ENCODE results near the gene MFSD6.

MFSD6 gene

DNA sequence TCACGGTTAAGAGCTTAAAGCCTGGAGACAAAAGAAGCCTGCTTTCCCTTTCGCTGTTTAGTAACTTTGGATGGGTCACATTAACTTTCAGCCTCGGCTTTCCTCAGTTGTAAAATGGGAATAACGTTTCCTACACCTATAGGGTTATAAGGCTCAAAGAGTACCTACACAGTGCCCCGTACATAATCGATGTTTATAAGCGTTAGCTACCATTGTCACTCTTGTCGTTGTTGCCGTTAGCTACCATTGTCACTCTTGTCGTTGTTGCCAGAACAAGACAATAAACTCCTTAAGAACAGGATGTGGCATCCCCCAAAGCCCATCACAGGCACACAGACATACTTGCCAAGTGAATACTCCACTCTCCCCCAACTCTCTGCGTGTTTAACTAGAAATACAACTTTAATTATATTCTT lies 901 bp upstream of the MFSD6 start:
- no peak overlapping the region for H3K27ac ChIP-seq (ENCODE audit: extremely low read depth, low read depth, low read length)
- no peak for TF ChIP-seq WT1 (tag by site-specific recombination; IDR thresholded peaks at IDR 0.05)
- no peak for TF ChIP-seq ZNF404 (tag by site-specific recombination; IDR thresholded peaks at IDR 0.05)
- TF ChIP-seq KLF7 (tag by site-specific recombination; IDR thresholded peaks at IDR 0.05; ENCODE audit: borderline replicate concordance), result no peak
- TF ChIP-seq BCL11A (tag by site-specific recombination; IDR thresholded peaks at IDR 0.05; ENCODE audit: low read depth), result no peak
- TF ChIP-seq, protein P1, sequence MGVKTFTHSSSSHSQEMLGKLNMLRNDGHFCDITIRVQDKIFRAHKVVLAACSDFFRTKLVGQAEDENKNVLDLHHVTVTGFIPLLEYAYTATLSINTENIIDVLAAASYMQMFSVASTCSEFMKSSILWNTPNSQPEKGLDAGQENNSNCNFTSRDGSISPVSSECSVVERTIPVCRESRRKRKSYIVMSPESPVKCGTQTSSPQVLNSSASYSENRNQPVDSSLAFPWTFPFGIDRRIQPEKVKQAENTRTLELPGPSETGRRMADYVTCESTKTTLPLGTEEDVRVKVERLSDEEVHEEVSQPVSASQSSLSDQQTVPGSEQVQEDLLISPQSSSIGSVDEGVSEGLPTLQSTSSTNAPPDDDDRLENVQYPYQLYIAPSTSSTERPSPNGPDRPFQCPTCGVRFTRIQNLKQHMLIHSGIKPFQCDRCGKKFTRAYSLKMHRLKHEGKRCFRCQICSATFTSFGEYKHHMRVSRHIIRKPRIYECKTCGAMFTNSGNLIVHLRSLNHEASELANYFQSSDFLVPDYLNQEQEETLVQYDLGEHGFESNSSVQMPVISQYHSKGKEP (tag by site-specific recombination; IDR thresholded peaks at IDR 0.05), result no peak
- TF ChIP-seq SCRT1 (tag by site-specific recombination; IDR thresholded peaks at IDR 0.05; ENCODE audit: borderline replicate concordance), result no peak
- no peak for TF ChIP-seq ZNF843 (tag by site-specific recombination; IDR thresholded peaks at IDR 0.05)
- TF ChIP-seq ZBTB17 (tag by site-specific recombination; IDR thresholded peaks at IDR 0.05), result no peak
- ChIA-PET CTCF (no interaction called here), POLR2A (no interaction called here)
- peak overlapping the region; percentile 71; the same call in 1 of the 2 replicates for H3K4me3 ChIP-seq (ENCODE audit: low read depth, low read length)
- no peaks in the 10 kb centered on the region for H3K36me3 ChIP-seq (ENCODE audit: control insufficient read depth in 2 of 2, insufficient read depth in 1 of 2, low read length in 2 of 2)
- H3K4me1 ChIP-seq (ENCODE audit: control insufficient read depth, insufficient read depth, low read length), result peaks cover 7% of the 10 kb centered on the region
- no peaks in the 10 kb centered on the region for H3K9me3 ChIP-seq (ENCODE audit: control insufficient read depth, insufficient read depth, low read depth, low read length)

DNA sequence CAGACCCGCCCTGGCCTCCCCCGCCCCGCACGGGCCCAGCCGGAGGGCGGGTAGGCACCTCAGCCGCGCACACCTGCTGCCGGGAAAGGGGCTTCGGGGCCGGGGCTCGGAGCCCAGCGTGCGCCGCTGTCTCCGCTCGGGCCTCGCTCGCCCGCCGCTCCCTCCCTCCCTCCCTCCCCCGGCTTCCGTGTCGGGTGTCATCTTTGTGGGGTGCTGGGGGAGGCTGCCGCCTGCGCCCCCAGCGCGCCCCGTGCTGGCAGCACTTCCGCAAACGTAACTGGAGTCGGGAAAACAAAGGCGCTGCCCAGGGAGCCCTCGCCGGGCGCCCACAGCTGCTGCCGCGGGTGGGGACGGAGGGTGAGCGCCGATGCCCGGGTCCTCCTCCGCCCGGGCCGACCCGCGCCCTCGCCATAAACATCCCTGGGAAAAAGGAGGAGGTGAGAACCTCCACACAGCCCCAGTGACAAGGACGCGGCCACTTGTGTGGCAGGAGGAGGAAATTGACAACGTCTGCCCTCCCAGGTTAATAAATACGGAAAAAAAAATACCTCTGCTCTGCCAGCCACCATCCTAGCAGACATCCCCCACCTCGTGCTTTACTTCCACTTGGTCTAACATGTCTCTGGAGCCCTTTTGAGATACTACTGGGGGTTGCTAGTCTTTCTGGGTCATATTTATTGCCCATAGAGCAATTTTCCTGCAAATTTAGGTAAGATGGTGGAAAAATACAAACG lies 550 bp downstream of the MFSD6 start:
- Histone ChIP-seq H3K9me3 (ENCODE audit: control insufficient read depth, insufficient read depth, low read depth, low read length) (no peaks in the 10 kb centered on the region), H3K36me3 (ENCODE audit: control insufficient read depth in 2 of 2, insufficient read depth in 1 of 2, low read length in 2 of 2) (no peaks in the 10 kb centered on the region), H3K27ac (ENCODE audit: extremely low read depth, low read depth, low read length) (peak overlapping the region; percentile 73), H3K4me3 (ENCODE audit: low read depth, low read length) (peak overlapping the region; percentile 71), H3K4me1 (ENCODE audit: control insufficient read depth, insufficient read depth, low read length) (peaks cover 7% of the 10 kb centered on the region)
- POLR2A ChIA-PET, result no interaction called here
- CTCF ChIA-PET, result no interaction called here
- TF ChIP-seq, protein P2, sequence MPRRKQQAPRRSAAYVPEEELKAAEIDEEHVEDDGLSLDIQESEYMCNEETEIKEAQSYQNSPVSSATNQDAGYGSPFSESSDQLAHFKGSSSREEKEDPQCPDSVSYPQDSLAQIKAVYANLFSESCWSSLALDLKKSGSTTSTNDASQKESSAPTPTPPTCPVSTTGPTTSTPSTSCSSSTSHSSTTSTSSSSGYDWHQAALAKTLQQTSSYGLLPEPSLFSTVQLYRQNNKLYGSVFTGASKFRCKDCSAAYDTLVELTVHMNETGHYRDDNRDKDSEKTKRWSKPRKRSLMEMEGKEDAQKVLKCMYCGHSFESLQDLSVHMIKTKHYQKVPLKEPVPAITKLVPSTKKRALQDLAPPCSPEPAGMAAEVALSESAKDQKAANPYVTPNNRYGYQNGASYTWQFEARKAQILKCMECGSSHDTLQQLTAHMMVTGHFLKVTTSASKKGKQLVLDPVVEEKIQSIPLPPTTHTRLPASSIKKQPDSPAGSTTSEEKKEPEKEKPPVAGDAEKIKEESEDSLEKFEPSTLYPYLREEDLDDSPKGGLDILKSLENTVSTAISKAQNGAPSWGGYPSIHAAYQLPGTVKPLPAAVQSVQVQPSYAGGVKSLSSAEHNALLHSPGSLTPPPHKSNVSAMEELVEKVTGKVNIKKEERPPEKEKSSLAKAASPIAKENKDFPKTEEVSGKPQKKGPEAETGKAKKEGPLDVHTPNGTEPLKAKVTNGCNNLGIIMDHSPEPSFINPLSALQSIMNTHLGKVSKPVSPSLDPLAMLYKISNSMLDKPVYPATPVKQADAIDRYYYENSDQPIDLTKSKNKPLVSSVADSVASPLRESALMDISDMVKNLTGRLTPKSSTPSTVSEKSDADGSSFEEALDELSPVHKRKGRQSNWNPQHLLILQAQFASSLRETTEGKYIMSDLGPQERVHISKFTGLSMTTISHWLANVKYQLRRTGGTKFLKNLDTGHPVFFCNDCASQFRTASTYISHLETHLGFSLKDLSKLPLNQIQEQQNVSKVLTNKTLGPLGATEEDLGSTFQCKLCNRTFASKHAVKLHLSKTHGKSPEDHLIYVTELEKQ (tag by site-specific recombination; IDR thresholded peaks at IDR 0.05; ENCODE audit: borderline replicate concordance), result no peak
- TF ChIP-seq ZNF335 (tag by site-specific recombination; conservative IDR thresholded peaks at IDR 0.05), result peak; percentile 70
- TF ChIP-seq, protein P3, sequence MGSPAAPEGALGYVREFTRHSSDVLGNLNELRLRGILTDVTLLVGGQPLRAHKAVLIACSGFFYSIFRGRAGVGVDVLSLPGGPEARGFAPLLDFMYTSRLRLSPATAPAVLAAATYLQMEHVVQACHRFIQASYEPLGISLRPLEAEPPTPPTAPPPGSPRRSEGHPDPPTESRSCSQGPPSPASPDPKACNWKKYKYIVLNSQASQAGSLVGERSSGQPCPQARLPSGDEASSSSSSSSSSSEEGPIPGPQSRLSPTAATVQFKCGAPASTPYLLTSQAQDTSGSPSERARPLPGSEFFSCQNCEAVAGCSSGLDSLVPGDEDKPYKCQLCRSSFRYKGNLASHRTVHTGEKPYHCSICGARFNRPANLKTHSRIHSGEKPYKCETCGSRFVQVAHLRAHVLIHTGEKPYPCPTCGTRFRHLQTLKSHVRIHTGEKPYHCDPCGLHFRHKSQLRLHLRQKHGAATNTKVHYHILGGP (tag by site-specific recombination; IDR thresholded peaks at IDR 0.05), result no peak
- TF ChIP-seq ZNF426 (tag by site-specific recombination; IDR thresholded peaks at IDR 0.05), result no peak
- no peak for TF ChIP-seq ZNF140 (tag by site-specific recombination; IDR thresholded peaks at IDR 0.05)
- peak; percentile 69 for TF ChIP-seq GLIS1 (tag by site-specific recombination; IDR thresholded peaks at IDR 0.05)
- TF ChIP-seq ZNF791 (tag by site-specific recombination; IDR thresholded peaks at IDR 0.05), result no peak
- TF ChIP-seq ZNF555 (tag by site-specific recombination; conservative IDR thresholded peaks at IDR 0.05), result no peak
- TF ChIP-seq, protein P4, sequence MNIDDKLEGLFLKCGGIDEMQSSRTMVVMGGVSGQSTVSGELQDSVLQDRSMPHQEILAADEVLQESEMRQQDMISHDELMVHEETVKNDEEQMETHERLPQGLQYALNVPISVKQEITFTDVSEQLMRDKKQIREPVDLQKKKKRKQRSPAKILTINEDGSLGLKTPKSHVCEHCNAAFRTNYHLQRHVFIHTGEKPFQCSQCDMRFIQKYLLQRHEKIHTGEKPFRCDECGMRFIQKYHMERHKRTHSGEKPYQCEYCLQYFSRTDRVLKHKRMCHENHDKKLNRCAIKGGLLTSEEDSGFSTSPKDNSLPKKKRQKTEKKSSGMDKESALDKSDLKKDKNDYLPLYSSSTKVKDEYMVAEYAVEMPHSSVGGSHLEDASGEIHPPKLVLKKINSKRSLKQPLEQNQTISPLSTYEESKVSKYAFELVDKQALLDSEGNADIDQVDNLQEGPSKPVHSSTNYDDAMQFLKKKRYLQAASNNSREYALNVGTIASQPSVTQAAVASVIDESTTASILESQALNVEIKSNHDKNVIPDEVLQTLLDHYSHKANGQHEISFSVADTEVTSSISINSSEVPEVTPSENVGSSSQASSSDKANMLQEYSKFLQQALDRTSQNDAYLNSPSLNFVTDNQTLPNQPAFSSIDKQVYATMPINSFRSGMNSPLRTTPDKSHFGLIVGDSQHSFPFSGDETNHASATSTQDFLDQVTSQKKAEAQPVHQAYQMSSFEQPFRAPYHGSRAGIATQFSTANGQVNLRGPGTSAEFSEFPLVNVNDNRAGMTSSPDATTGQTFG (tag by site-specific recombination; IDR thresholded peaks at IDR 0.05; ENCODE audit: borderline replicate concordance), result no peak
- no peak for TF ChIP-seq ZNF114 (tag by site-specific recombination; IDR thresholded peaks at IDR 0.05)
- peak; percentile 84 for TF ChIP-seq EGR2 (tag by site-specific recombination; IDR thresholded peaks at IDR 0.05; ENCODE audit: low read depth)
- TF ChIP-seq ZNF266 (tag by site-specific recombination; IDR thresholded peaks at IDR 0.05; ENCODE audit: low read depth), result no peak
- TF ChIP-seq, protein P5, sequence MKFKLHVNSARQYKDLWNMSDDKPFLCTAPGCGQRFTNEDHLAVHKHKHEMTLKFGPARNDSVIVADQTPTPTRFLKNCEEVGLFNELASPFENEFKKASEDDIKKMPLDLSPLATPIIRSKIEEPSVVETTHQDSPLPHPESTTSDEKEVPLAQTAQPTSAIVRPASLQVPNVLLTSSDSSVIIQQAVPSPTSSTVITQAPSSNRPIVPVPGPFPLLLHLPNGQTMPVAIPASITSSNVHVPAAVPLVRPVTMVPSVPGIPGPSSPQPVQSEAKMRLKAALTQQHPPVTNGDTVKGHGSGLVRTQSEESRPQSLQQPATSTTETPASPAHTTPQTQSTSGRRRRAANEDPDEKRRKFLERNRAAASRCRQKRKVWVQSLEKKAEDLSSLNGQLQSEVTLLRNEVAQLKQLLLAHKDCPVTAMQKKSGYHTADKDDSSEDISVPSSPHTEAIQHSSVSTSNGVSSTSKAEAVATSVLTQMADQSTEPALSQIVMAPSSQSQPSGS (tag by site-specific recombination; IDR thresholded peaks at IDR 0.05; ENCODE audit: low read depth), result no peak
- TF ChIP-seq ZNF239 (tag by site-specific recombination; IDR thresholded peaks at IDR 0.05), result no peak
- no peak for TF ChIP-seq ZNF169 (tag by site-specific recombination; IDR thresholded peaks at IDR 0.05)
